ENCODE measurements around the gene SEMA6A. TPM values are rescaled to one million over a fixed set of nuclear protein-coding genes. Genes with fewer than 3 reads are reported as not detected.

SEMA6A gene
- polyA plus RNA-seq, 3 donors, result 0.16 TPM; not detected in 2

GRCh38 chr5:116502616-116503015 lies 72.0 kb downstream of the SEMA6A start:
- H3K27me3 Mint-ChIP-seq (ENCODE audit: low read depth in 3 of 3), result peaks cover 0 to 2% (median 0%) of the 10 kb centered on the region in 3 donors
- H3K27me3 ChIP-seq (ENCODE audit: control insufficient read depth in 2 of 2, insufficient read depth in 2 of 2, low read length in 2 of 2), result no peaks in the 10 kb centered on the region
- H3K4me1 Mint-ChIP-seq, result no peaks in the 10 kb centered on the region
- H4K20me1 ChIP-seq (ENCODE audit: insufficient read depth, low read length), result no peaks in the 10 kb centered on the region
- TF ChIP-seq CTCF (IDR thresholded peaks at IDR 0.05), result no peak
- peaks cover 0 to 2% (median 0%) of the 10 kb centered on the region in 7 donors for H3K9me3 Mint-ChIP-seq
- intact Hi-C loops (cut with micrococcal nuclease), result no loop called here
- 89% methylated on average over 3 of the region's 3 CpGs for WGBS (ENCODE audit: insufficient coverage)
- H3K79me2 ChIP-seq (ENCODE audit: insufficient read depth, low read length), result no peaks in the 10 kb centered on the region
- H3K27ac ChIP-seq (ENCODE audit: low read depth in 1 of 2, low read length in 2 of 2), result no peak overlapping the region
- no peak overlapping the region for H3K4me3 ChIP-seq (replicated peaks in 1 of 3; ENCODE audit: low read depth in 2 of 3, low read length in 3 of 3)
- no peak for DNase-seq
- no peak overlapping the region for H3K9ac ChIP-seq (ENCODE audit: insufficient read depth, low read length, poor library complexity, severe bottlenecking)
- no peaks in the 10 kb centered on the region for H3K36me3 ChIP-seq (replicated peaks in 1 of 2; ENCODE audit: control insufficient read depth in 1 of 2, insufficient read depth in 2 of 2, low read length in 2 of 2)
- no peak overlapping the region for H2AFZ ChIP-seq (ENCODE audit: insufficient read depth, low read depth, low read length, poor library complexity, severe bottlenecking)
- H3K27ac Mint-ChIP-seq, result no peak overlapping the region
- no peaks in the 10 kb centered on the region for H3K36me3 Mint-ChIP-seq
- no peaks in the 10 kb centered on the region for H3K4me1 ChIP-seq (ENCODE audit: control insufficient read depth in 1 of 2, insufficient read depth in 2 of 2, low read length in 2 of 2)
- no peak overlapping the region for H3K4me3 Mint-ChIP-seq
- H3K9me3 ChIP-seq (replicated peaks in 1 of 2; ENCODE audit: control insufficient read depth in 1 of 2, insufficient read depth in 1 of 2, low read length in 2 of 2), result no peaks in the 10 kb centered on the region
- no peak overlapping the region for H3K4me2 ChIP-seq (replicated peaks; ENCODE audit: extremely low read depth, low read length, poor library complexity, severe bottlenecking)

- no peak for DNase-seq
- Mint-ChIP-seq H3K36me3 (no peaks in the 10 kb centered on the region), H3K4me3 (no peak overlapping the region), H3K27me3 (ENCODE audit: low read depth in 3 of 3) (peaks cover 0 to 2% (median 0%) of the 10 kb centered on the region in 3 donors), H3K27ac (no peak overlapping the region), H3K9me3 (peaks cover 0 to 2% (median 0%) of the 10 kb centered on the region in 7 donors), H3K4me1 (no peaks in the 10 kb centered on the region)
- H3K27me3 ChIP-seq (ENCODE audit: control insufficient read depth in 2 of 2, insufficient read depth in 2 of 2, low read length in 2 of 2), result no peaks in the 10 kb centered on the region
- no peak overlapping the region for H3K9ac ChIP-seq (ENCODE audit: insufficient read depth, low read length, poor library complexity, severe bottlenecking)
- no peaks in the 10 kb centered on the region for H3K79me2 ChIP-seq (ENCODE audit: insufficient read depth, low read length)
- no peak overlapping the region for H3K27ac ChIP-seq (ENCODE audit: low read depth in 1 of 2, low read length in 2 of 2)
- intact Hi-C loops (cut with micrococcal nuclease), result no loop called here
- no peaks in the 10 kb centered on the region for H3K9me3 ChIP-seq (replicated peaks in 1 of 2; ENCODE audit: control insufficient read depth in 1 of 2, insufficient read depth in 1 of 2, low read length in 2 of 2)
- no peak for TF ChIP-seq CTCF (IDR thresholded peaks at IDR 0.05)
- H3K4me3 ChIP-seq (replicated peaks in 1 of 3; ENCODE audit: low read depth in 2 of 3, low read length in 3 of 3), result no peak overlapping the region
- no peaks in the 10 kb centered on the region for H4K20me1 ChIP-seq (ENCODE audit: insufficient read depth, low read length)
- no peak overlapping the region for H3K4me2 ChIP-seq (replicated peaks; ENCODE audit: extremely low read depth, low read length, poor library complexity, severe bottlenecking)
- no peaks in the 10 kb centered on the region for H3K36me3 ChIP-seq (replicated peaks in 1 of 2; ENCODE audit: control insufficient read depth in 1 of 2, insufficient read depth in 2 of 2, low read length in 2 of 2)
- H3K4me1 ChIP-seq (ENCODE audit: control insufficient read depth in 1 of 2, insufficient read depth in 2 of 2, low read length in 2 of 2), result no peaks in the 10 kb centered on the region
- H2AFZ ChIP-seq (ENCODE audit: insufficient read depth, low read depth, low read length, poor library complexity, severe bottlenecking), result no peak overlapping the region
- 90% methylated on average over 2 of the region's 4 CpGs for WGBS (ENCODE audit: insufficient coverage)
Measured at GRCh38 chr5:116502138-116502537, 72.5 kb downstream of the SEMA6A start.

Data from CD14-positive monocyte (primary cell).